GM21737 (cell line): ENCODE data around the gene EDEM3.
A peak's percentile ranks its signal among the peaks of the same experiment; 100 is the strongest.
"Not testable (repeated sequence)": the region's sequence is repeated elsewhere in the genome, so short reads cannot be mapped to it uniquely, and the experiment has no call there.

Experiments used
- ATAC-seq: cut with Tn5 transposase; IDR thresholded peaks from one replicate; pipeline ENCODE4 v1.9.1; 2021; ENCODE audit warnings: mild to moderate bottlenecking, moderate library complexity; ENCODE audit not compliant: unreplicated experiment

The EDEM3 gene

DNA sequence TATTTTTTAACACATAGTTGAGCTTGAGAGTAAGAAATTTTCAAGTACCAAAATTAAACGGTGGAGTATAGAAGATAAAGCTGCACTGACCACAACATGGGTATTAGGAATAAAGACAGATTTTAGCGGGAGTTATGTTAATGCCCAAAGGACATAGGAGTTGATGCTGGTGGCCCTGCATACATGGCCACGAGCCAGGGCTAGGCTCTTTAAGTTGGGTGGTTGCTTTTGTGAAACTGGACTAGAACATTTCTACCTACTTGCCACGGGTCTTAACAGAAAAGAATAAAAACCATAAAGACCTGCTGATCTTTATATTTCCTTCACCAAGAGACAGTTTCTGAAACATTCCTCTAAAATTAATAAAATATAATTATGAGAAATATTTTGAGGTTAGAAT is 14.9 kb downstream of the EDEM3 start:
- ATAC-seq, result no peak

DNA sequence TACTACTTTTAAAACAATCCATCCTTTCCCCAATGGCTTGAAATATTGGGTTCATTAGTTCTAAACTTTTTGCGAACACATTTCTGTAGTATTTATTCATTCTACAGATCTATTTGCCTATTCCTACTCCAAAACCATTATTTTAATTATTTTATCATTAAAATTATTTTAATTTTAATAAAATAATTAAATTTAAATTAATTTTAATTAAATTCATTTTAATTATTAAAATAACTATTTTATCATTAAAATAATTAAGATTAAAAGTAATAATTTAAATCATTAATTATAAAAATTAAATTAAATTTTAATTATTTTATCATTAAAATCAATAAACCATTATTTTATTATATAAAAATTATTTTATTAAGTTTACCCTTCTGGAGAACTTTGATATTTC is 15.6 kb downstream of the EDEM3 start:
- no peak for ATAC-seq

DNA sequence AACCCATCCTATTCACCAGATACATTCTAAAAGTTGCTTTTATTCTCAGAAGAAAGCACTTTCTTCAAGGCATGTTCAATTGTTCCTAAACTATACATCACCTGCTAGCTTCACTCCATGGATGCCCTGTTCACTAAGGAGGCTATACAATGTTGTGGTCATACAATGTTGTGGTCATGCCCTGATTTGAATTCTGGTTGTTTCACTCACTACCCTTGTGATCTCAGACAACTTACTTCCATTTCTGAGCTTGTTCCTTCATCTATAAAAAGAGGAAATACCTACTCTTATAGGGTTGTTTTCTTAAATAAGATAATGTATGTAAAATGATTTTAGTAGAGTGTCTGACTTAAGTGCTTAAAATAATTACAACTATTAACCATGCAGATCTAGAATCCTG is 19.7 kb downstream of the EDEM3 start:
- ATAC-seq, result peak; percentile 67

DNA sequence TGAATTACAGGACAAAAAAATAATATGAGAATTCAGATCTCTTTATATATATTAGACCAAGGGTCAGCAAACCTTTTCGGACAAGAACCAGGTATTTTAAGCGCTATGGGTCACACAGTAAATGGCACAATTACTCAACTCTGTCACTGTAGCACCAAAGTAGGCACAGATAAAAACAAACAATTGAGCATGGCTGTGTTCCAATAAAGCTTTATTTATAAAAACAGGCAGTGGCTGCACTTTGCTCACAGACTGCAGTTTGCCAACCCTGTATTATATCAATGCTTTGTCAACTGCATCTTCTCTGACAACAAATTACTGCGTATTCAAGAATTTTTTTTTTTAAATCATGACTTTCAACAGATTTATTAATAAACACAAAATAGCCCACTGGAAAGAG is 29.8 kb downstream of the EDEM3 start:
- no peak for ATAC-seq

DNA sequence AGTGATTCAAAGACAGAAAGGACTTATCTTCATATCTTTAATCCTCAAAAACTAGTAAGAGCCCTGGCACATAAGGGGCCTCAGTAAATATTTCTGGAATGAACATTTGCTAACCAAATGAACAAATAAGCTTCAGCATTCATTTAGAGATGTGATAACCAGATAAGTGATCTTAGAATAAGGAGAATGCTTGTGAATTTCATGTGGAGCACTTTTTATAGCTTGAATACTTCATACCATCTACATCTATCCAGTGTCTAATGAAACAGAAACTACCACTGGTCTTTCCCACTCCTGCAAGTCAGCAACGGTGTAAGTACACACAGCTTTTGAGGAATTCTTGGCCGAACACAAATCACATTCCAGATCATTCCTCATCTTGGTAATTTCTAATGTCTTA is 38.5 kb downstream of the EDEM3 start:
- no peak for ATAC-seq

DNA sequence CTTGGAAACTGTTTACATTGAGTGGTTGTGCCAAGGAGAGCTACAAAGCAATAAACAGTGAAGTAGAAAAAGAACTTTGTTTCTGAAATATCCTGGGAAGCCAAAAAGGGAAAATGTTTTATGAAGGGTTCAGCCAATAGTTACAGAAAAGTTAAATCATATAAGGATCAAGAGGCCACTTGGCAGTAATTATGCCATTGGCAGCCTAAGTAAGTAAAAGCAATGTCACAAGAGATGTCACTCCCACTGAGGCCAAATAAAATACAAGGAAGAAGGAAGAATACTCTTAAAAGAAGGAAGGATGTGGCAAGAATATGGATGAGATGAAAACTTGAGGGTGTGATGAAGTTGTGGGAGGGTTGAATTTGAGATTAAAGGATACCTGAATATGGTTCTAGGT is 45.2 kb downstream of the EDEM3 start:
- no peak for ATAC-seq

DNA sequence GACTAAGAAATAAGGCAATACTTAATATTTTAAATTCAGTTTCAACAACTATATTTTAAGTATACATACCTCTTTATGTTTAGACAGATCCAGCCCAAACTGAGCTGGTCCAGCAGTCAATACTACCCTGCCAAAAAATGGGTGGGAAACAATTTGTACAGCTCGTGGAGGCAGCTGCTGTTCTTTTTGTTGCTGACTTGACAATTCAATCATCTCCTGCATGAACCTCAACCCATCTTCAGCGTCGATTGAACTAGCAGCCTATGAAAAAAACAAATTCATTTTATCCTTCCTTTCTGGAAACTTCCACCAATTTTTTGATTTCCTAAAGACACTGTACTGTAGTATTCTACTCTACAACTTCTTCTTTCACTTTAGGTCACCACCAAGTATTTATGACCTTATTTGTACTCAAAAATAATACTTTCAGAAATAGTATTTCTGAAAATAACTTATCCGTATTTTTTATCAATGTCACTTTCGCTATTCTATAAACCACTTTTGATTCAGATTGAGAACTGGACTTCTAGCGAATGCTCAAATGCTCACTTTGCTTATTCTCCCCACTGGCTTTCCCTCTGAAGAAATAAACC is 46.5 kb downstream of the EDEM3 start:
- ATAC-seq, result no peak

DNA sequence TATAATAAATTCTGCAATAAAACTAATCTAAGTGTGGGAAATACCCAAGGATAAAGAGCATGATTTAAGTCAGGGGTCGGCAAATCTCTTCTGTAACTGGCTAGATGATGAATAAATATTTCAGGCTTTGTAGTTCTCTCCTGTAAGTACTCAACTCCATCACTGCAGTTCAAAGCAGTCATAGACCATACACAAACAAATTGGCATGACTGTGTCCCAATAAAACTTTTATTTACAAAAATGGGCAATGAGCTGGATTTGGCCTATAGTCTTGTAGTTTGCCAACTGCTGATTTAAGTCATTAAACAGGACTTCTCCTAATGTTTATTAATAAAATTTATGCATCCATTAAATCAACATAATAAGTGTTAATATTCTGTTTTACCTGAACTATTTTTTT is 49.4 kb downstream of the EDEM3 start:
- ATAC-seq, result no peak

DNA sequence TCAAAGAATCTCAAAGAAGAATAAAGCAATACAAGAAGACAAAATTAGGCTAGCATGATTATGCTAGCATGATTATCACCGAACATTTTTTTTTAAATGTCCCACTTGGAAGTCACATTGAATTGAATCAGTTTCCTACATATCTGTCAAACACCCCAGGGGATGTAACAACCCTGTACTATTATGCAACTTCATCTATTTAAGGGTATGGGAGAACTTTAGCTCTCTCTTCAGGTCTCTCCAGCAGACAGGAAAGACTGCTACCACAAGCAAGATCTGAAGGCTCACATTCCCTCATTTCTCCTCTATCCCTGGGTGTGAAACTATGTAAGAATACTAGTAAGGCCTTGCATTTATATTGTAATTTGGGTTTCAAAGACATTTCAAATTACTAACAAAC is 52.8 kb downstream of the EDEM3 start:
- ATAC-seq, result no peak

DNA sequence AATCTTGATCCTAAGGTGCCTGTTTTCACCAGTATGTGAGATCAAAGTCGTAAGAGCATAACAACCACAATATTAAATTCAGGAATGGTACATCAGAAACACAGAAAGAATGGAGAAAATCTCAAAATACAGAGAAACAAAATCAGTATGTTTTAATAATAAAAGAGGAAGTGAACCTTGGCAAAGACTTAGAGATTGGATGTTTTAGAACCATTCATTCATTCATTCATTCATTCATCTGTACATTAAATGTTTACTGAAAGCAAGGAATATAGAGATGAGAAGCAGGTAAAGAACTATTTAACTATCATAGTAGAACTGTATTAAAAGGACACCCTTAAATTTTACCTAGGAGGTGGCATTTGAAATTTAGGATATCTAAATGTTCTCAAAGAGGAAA is 55.7 kb downstream of the EDEM3 start:
- ATAC-seq, result no peak

DNA sequence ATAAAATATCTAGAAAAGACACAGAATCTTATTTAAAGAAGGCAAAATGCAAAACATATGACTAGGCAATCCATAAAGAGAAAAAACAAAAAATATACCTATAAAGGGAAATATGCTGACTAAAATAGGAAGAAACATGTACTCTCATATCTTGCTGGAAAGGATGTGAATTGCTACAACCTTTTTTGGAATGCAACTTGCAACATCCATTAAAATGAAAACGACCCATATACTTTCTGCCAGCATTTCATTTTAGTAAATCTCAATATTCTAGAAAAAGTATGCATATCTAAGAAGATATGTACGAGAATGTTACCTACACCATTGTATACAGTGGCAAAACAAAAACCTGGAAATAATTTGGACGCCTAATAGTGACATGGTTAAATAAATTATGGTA is 56.6 kb downstream of the EDEM3 start:
- no peak for ATAC-seq

DNA sequence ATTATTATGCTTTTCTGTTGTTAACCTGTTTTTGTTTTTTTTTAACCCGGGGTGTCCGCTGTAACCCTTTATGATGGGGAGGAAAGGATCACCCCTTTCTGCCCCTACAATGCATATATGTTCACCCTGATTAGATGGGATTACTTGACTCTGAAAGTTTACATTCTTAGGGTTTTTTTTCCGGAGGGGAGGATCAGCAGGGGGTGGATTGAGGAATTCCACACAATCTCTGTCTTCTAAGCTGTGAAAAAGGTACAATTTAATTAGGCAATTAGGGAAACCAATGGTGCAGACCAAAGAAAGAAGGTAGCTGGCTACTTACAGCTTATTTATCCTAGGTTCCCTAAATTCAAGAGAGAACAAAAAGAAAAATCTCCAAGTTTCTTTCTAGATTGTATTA is 58.3 kb downstream of the EDEM3 start:
- ATAC-seq, result no peak

DNA sequence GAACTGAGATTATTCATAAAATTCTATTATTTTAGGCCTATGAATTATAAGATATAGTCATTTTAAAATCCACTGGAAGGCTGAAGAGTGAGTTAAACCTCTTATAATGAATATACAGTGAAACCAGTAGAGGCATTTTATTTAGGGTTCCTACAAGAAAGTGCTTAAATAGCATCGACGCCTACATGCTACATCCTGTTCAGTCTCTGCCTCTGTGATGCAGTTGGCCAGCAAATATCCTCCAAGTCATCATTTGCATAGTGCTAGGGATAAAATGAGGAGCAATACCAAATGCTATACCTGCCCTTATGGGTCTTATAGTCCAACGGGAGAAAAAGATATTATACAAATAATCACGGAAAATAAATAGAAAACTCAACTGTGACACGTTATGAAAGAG is 59.6 kb downstream of the EDEM3 start:
- no peak for ATAC-seq

DNA sequence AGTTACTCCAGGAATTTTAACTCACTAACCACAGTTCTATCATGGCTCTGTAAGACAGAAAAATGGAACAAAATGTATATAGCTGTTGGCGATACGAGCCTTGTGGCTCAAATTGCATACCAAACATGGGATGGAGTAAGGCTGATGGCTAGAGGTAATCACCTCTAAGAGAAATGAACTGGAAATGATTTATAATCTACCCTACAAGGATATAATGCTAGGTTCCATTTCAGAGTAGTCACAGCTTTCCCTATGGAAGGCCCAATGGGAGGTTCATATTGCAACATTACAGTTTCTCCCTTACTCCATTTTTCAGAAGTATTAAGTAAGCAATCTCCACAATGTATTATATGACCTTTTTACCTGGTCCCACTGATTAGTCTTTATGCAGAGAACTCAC is 61.6 kb downstream of the EDEM3 start:
- ATAC-seq, result no peak

DNA sequence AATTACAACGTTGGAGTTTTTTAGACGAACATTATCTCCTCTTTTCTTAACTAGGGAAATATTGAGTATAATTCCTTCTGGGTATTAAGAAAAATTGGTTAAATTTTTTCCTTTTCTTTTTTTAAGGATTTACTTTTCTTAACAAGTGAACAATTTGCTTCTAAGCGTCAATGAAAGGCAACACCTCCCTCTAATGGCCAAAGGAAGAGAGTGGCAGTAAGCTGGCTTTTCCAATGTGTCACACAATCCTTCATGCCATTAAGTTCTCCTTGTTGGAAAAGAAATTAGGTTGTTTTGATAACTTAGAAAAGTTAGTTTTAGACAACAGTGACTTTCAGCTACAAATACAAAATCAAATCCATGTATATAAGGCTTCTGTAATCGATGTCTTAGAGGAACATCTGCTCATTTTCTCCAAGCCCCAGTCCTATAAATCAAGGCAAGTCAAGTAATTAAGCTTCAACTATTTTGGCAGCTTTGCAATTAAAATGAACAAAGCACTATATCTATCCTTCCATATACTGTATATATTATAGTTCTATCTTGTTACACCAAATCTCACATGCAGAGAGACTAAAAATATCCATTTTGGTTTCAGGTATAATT is 62.8 kb downstream of the EDEM3 start:
- ATAC-seq, result no peak

DNA sequence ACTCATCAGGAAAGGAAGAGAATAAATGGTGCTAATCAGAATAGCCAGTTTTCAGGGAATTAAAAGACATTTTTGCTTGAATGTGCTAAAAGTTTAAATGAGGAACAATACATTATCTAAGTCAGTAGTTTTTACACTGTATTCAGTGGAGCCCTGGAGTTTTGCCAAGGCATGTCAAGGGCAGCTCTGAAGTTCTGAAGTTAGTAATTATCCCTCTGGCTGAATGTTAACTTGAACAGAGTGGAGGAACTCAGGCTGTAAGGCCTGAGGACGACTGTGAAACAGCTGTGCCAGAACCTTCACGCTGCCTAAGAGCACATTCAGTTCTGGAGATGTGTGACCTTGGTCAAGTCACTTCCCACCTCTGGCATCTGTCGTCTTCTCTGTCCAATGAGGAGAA is 68.1 kb downstream of the EDEM3 start:
- no peak for ATAC-seq

DNA sequence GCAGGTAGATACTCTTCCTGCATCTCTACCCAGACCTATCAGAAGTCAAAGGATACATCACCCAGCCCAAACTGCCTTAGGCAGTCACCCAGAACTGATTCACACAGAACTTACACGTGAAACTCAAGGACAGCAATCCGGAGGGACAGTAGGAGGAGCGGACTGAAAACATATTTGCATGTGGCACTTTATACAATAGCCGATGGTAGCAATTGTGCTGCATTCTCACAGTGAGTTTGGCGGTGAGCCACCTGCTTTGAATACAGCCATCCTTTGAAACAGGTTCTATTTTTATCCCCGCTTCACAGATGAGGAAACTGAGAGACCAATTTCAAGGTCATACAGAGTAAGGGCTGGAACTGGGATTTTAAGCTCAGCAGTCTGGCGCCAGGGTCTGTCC is 69.5 kb downstream of the EDEM3 start:
- no peak for ATAC-seq

DNA sequence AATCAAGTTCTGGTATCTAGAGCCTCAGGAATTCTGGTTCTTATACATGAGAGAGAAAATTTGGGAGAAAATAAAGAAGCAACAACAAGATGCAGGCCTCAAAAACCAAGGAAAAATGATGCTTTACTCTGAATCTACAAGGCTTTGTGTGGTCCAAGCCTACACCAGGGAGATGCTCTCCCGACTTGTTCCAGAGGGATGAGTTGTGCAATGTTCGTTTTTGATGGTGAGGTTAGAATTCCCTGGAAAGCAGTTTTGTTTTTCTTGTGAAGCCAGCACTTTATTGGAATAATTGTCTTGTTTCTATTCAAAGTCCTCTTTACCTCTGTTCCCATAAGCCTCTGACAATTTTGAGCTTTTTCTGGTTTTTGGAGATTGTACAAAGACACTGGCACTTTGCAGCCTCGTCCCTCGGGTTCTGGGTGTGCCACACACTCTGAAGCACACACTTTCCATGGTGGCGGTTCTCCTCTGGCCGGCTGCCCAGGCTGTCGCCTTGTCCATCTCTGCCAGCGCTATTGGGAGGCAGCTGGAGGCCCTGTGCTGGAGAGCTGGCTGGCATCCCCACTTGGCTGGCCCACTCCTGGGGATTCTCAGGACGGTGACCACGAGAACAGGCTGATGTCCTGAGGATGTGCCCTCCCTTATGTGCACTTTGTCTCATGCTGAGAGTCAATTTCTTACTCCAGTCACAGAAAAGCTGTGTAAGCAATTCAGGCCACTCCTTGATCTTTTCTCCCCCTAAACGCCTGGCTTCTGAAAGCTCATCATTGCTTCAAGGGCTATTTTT is 70.2 kb downstream of the EDEM3 start:
- ATAC-seq, result no peak

DNA sequence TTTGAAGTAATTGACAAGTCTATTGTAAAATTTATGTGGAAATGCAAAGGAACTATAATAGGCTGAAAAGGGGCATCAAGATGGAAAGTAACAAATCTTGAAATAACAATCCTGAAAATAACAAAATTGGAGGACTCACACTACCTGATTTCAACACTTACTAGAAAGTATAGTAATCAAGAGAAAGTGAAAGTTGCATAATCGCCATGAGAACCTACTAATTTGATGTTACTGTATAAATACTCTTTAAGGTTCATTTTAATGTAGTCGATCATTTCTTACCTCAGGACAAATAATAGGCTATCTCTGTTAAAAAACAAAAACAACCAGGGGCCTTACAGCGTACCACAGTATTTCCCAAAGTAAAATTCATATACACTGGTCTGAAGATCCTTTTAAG is 71.7 kb downstream of the EDEM3 start:
- no peak for ATAC-seq

DNA sequence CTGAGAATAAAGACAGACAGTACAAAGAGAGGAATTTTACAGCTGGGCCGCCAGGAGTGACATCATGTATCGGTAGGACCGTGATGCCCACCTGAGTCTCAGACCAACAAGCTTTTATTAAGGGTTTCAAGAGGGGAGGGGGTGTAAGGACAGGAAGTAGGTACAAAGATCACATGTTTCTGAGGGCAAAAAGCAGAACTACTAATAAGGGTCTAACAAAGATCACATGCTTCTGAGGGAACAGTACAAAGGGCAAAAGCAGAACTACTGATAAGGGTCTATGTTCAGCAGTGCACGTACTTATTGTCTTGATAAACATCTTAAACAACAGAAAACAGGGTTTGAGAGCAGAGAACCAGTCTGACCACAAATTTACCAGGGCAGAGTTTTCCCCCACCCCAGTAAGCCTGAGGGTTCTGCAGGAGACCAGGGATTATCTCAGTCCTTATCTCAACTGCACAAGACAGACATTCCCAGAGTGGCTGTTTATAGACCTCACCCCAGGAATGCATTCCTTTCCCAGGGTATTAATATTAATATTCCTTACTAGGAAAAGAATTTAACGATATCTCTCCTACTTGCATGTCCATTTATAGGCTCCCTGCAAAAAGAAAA is 73.9 kb downstream of the EDEM3 start:
- ATAC-seq, result not testable (repeated sequence)

DNA sequence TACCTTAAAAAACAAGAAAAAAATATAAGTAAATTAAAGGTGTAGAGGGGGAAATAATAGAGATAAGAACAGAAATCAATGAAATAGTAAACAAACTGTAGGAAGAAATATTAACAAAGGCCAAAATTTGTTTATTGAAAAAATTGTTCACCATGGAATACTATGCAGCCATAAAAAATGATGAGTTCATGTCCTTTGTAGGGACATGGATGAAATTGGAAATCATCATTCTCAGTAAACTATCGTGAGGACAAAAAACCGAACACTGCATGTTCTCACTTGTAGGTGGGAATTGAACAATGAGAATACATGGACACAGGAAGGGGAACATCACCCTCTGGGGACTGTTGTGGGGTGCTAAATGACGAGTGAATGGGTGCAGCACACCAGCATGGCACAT is 75.2 kb downstream of the EDEM3 start:
- not testable (repeated sequence) for ATAC-seq

DNA sequence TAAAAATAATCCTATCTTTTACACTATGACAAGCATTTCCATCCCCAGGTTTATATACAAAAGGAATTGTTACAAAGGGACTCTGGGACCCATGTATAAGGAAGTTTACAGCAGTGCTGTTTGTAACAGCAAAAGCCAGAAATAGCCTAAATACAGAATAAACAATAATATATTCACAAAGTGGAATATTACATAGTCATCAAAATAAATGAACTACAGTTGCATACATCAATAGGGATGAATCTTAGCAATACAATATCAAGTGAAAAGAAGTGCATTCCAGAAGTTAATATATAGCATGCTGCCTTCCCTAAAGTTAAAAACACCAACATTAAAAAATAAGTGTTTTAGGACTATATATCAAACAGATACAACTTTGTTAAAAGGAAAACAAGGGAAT is 77.3 kb downstream of the EDEM3 start:
- ATAC-seq, result no peak
